HK-2 (cell line): ENCODE measurements around the gene PCDHA7.
"Not testable (repeated sequence)": the region's sequence is repeated elsewhere in the genome, so short reads cannot be mapped to it uniquely, and the experiment has no call there.

Source experiments
- DNase-seq: peaks from one replicate; pipeline ENCODE4 v3.0.0-alpha.2; 2018; ENCODE audit not compliant: unreplicated experiment

PCDHA7 gene

GRCh38 chr5:140857177-140857986, 23.3 kb downstream of the PCDHA7 start:
- DNase-seq, result no peak

DNA sequence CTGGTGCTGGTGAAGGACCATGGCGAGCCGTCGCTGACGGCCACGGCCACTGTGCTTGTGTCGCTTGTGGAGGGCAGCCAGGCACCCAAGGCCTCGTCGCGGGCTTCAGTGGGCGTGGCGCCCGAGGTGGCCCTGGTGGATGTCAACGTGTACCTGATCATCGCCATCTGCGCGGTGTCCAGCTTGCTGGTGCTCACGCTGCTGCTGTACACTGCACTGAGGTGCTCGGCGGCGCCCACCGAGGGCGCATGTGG, 23.8 kb downstream of the PCDHA7 start:
- DNase-seq, result no peak

GRCh38 chr5:140862441-140863295, 28.6 kb downstream of the PCDHA7 start:
- no peak for DNase-seq

- DNase-seq, result no peak
Measured at GRCh38 chr5:140868721-140869554, 34.9 kb downstream of the PCDHA7 start, which contains the start of gene PCDHA11. Gene PCDHA11 (plus strand): TSS chr5:140868957. CDS start chr5:140869104, 147 bp downstream.

- DNase-seq, result no peak
Measured at GRCh38 chr5:140869555-140869886, 35.5 kb downstream of the PCDHA7 start.

- DNase-seq, result no peak
Measured at GRCh38 chr5:140870221-140871201, 36.4 kb downstream of the PCDHA7 start.

DNA sequence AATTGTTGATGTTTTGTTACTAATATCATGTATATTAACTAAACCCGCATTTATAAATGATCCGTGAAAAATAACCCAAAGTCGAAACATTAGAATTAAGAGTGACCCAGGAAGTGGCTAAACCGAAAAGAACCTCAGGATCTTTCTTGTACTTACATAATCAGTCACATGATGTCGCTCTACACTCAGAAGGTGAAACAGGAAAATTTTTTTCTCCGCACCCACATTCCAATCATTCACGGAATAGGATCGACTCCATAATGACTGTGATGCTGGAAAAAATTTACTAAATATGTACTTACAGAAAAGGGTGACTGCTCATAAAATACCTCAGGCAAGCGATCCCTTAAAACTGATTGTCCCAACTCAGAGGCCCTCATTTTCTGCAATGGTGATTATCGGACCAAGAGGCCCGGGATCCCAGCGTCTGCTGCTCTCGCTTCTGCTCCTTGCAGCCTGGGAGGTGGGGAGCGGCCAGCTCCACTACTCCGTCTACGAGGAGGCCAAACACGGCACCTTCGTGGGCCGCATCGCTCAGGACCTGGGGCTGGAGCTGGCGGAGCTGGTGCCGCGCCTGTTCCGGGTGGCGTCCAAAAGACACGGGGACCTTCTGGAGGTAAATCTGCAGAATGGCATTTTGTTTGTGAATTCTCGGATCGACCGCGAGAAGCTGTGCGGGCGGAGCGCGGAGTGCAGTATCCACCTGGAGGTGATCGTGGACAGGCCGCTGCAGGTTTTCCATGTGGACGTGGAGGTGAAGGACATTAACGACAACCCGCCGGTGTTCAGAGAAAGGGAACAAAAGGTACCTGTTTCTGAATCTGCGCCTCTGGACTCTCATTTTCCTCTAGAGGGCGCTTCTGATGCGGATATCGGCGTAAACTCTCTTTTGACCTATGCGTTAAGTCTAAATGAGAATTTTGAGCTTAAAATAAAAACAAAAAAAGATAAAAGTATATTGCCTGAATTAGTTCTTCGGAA, 41.3 kb downstream of the PCDHA7 start, which contains the start of gene PCDHA12:
Gene PCDHA12 (plus strand): TSS at position 224 of the 981 bp plus-strand sequence. CDS start 165 bp downstream, at position 389.
- no peak for DNase-seq

- not testable (repeated sequence) for DNase-seq
Measured at GRCh38 chr5:140876541-140877261, 42.6 kb downstream of the PCDHA7 start.

DNA sequence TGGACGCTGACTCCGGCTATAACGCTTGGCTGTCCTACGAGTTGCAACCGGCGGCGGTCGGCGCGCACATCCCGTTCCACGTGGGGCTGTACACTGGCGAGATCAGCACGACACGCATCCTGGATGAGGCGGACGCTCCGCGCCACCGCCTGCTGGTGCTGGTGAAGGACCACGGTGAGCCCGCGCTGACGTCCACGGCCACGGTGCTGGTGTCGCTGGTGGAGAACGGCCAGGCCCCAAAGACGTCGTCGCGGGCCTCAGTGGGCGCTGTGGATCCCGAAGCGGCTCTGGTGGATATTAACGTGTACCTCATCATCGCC, 43.2 kb downstream of the PCDHA7 start:
- DNase-seq, result no peak

DNA sequence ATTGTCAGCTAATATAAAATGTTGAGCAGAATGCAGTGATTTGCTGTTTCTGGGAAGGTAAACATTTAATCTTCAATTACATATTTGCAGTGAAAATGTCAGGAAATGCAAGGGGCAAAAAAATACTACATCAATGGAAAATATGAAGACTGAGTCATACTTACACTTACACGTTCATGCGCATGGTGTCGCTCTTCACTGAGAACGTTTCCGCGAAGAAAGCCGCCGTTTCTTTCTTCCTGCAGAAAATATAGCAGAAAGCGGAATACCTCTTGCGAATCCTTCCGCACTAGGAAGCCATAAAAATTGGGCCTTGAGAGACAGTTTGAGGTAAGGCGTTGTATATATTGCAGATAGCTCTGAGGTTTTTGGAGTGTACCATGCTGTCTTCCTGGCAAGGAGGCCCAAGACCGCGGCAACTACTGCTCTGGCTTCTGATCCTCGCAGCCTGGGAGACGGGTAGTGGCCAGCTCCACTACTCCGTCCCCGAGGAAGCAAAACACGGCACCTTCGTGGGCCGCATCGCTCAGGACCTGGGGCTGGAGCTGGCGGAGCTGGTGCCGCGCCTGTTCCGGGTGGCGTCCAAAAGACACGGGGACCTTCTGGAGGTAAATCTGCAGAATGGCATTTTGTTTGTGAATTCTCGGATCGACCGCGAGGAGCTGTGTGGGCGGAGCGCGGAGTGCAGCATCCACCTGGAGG, 48.0 kb downstream of the PCDHA7 start, which contains the start of gene PCDHA13:
Gene PCDHA13 (plus strand): TSS at position 236 of the 702 bp plus-strand sequence. CDS start 145 bp downstream, at position 381.
- no peak for DNase-seq

DNA sequence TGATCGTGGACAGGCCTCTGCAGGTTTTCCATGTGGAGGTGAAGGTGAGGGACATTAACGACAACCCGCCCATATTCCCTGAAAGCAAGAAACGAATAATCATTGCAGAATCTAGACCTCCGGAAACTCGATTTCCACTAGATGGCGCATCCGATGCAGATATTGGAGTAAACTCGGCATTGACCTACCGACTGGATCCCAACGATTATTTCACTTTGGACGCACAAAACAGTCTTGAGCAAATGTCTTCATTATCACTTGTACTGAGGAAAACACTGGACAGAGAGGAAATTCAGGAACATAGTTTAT, 48.5 kb downstream of the PCDHA7 start:
- DNase-seq, result no peak

- no peak for DNase-seq
Measured at GRCh38 chr5:140883373-140883772, 49.3 kb downstream of the PCDHA7 start.

GRCh38 chr5:140883927-140884697, 50.0 kb downstream of the PCDHA7 start:
- no peak for DNase-seq
